Kidney epithelial cell (primary cell): Measurements from ENCODE around the gene KIF22. TPM values are rescaled to one million over a fixed set of nuclear protein-coding genes. Genes with fewer than 3 reads are reported as not detected.
"Not testable (repeated sequence)": the region's sequence is repeated elsewhere in the genome, so short reads cannot be mapped to it uniquely, and the experiment has no call there.

Source experiments
- DNase-seq: peaks from one replicate; pipeline ENCODE4 v3.0.0-alpha.2; 2010; ENCODE audit warnings: low read depth
- H3K27me3 ChIP-seq: 2 replicates; pipeline ENCODE4 v1.6.0; 2011; ENCODE audit warnings: low read length; ENCODE audit not compliant: control insufficient read depth, insufficient read depth
- H3K36me3 ChIP-seq: 2 replicates; pipeline ENCODE4 v1.5.1; 2011; ENCODE audit warnings: low read length; ENCODE audit not compliant: control insufficient read depth, insufficient read depth
- H3K4me3 ChIP-seq: 2 replicates; pipeline ENCODE4 v1.5.1; 2011; ENCODE audit warnings: low read depth, mild to moderate bottlenecking, control low read depth, low read length
- total RNA-seq: library from RNA; depleted of rRNA; stranded (reverse); fragments of >200 nt; gene quantifications from 2 replicates; pipeline ENCODE4 v1.2.3, GENCODE V29; 2015
- TF ChIP-seq, protein P1 (sequence below): IDR thresholded peaks from 2 replicates; pipeline ENCODE4 v1.5.1; 2011; ENCODE audit warnings: mild to moderate bottlenecking, moderate library complexity, low read length, control low read depth, inconsistent platforms; ENCODE audit not compliant: insufficient read depth, poor library complexity, severe bottlenecking

The KIF22 gene
- total RNA-seq, 1 donor from 2014 or later, result 24.2 TPM

DNA sequence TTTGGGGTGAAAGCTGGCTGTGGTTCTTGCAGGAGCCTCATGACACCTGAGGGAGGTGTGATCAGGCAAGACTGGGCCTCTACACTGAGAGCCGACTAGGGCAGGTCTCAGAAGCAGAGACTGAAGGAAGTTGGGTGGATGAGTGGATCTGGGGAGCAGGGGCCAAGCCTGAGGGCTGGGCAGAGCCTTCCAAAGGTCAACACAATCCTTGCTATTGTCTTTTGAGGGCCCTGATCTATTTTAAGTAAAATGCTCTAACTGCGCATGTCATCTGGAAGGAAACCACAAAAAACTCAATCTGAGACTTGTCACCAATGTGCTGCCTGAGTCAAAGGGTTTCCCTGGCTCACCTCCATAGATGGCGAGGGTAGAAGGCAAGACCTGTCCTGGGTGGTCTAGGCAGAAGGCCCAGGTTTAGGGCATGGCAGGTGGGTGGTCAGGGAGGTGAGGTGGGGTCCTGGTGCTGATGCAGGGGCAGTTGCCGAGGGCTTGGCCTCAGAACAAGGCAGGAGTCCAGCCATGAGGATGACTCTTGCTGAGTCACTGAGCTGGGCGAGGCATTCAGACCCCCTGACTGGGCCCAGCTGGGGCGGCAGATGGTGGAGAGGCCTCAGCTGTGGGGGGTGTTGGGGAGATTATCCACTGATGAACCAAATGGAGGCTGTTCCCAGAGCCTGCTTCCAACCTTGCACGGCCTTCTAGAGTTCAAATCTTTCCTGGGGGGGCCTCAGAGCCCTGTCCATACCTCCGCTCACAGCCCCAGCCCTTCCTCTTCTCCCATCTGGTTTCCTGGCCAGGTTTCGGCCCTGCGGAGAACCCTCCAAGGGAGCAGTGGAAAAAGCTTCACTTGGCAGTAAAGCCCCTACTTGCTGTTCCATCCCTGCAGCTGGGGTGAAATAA is 34.8 kb downstream of the KIF22 start:
- H3K36me3 ChIP-seq, result no peaks in the 10 kb centered on the region
- DNase-seq, result no peak

DNA sequence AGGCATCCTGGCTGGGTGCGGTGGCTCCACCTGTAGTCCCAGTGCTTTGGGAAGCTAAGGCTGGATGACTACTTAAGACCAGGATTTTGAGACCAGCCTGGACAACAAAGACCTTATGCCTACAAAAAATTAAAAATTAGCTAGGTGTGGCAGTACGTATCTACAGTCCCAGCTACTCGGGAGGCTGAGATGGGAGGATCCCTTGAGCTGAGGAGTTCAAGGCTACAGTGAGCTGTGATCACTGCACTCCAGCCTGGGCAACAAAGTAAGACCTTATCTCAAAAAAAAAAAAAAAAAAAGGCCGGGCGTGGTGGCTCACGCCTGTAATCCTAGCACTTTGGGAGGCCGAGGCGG is 35.8 kb downstream of the KIF22 start:
- Histone ChIP-seq H3K27me3 (no peaks in the 10 kb centered on the region), H3K4me3 (no peak overlapping the region), H3K36me3 (peaks cover 2% of the 10 kb centered on the region)
- DNase-seq, result no peak
- TF ChIP-seq, protein P1, sequence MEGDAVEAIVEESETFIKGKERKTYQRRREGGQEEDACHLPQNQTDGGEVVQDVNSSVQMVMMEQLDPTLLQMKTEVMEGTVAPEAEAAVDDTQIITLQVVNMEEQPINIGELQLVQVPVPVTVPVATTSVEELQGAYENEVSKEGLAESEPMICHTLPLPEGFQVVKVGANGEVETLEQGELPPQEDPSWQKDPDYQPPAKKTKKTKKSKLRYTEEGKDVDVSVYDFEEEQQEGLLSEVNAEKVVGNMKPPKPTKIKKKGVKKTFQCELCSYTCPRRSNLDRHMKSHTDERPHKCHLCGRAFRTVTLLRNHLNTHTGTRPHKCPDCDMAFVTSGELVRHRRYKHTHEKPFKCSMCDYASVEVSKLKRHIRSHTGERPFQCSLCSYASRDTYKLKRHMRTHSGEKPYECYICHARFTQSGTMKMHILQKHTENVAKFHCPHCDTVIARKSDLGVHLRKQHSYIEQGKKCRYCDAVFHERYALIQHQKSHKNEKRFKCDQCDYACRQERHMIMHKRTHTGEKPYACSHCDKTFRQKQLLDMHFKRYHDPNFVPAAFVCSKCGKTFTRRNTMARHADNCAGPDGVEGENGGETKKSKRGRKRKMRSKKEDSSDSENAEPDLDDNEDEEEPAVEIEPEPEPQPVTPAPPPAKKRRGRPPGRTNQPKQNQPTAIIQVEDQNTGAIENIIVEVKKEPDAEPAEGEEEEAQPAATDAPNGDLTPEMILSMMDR, result no peak

More for the DNA sequence above, 34.8 kb downstream of the KIF22 start:
- no peak overlapping the region for H3K4me3 ChIP-seq
- TF ChIP-seq, protein P1, result no peak
- no peaks in the 10 kb centered on the region for H3K27me3 ChIP-seq

DNA sequence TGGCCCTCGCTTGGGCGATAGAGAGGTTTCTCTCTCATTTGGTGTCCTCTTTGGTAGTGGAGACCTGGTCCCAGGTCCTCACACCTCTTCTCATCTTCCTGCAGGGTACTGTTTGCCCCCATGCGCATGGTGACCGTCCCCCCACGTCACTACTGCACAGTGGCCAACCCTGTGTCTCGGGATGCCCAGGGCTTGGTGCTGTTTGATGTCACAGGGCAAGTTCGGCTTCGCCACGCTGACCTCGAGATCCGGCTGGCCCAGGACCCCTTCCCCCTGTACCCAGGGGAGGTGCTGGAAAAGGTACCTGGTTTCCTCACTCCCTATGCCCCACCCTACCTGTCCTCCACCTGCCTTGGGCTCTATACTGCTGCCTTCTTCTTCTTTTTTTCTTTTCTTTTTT is 40.2 kb downstream of the KIF22 start:
- TF ChIP-seq, protein P1, result no peak
- Histone ChIP-seq H3K27me3 (no peaks in the 10 kb centered on the region), H3K4me3 (no peak overlapping the region), H3K36me3 (peaks cover 4% of the 10 kb centered on the region)
- DNase-seq, result no peak

GRCh38 chr16:29831490-29831889 is 40.9 kb downstream of the KIF22 start:
- no peak for DNase-seq
- TF ChIP-seq, protein P1, result no peak
- Histone ChIP-seq H3K4me3 (no peak overlapping the region), H3K27me3 (no peaks in the 10 kb centered on the region), H3K36me3 (peaks cover 4% of the 10 kb centered on the region)

GRCh38 chr16:29833219-29833618 is 42.7 kb downstream of the KIF22 start:
- H3K36me3 ChIP-seq, DNase-seq: not testable (repeated sequence)

GRCh38 chr16:29834079-29834478 is 43.5 kb downstream of the KIF22 start:
- TF ChIP-seq, protein P1, result no peak
- DNase-seq, result no peak
- H3K36me3 ChIP-seq, result peaks cover 4% of the 10 kb centered on the region

More at GRCh38 chr16:29833219-29833618, 42.7 kb downstream of the KIF22 start:
- H3K27me3 ChIP-seq, H3K4me3 ChIP-seq: not testable (repeated sequence)

More at GRCh38 chr16:29834079-29834478, 43.5 kb downstream of the KIF22 start:
- no peaks in the 10 kb centered on the region for H3K27me3 ChIP-seq
- H3K4me3 ChIP-seq, result no peak overlapping the region
